Endothelial cell of umbilical vein (primary cell): ENCODE measurements around the gene TUSC2.

ENCODE experiments used
- CTCF ChIP-seq, 2 donors: IDR thresholded peaks; 1 replicate in 1 of 2; 2 replicates in 1 of 2; pipeline ENCODE4 v1.5.1; 2011; ENCODE audit warnings: low read length in 2 of 2, mild to moderate bottlenecking in 2 of 2, moderate library complexity in 2 of 2, control low read depth in 1 of 2, inconsistent platforms in 1 of 2, low read depth in 1 of 2; ENCODE audit not compliant: insufficient read depth in 1 of 2; ENCODE audit errors: extremely low read depth in 1 of 2
- EZH2 ChIP-seq: IDR thresholded peaks from 2 replicates; pipeline ENCODE4 v1.6.1; 2012; ENCODE audit warnings: borderline replicate concordance, low read depth, mild to moderate bottlenecking, moderate library complexity, low read length, inconsistent platforms; ENCODE audit not compliant: severe bottlenecking
- FOS ChIP-seq: IDR thresholded peaks from 2 replicates; pipeline ENCODE4 v1.6.1; 2011; ENCODE audit warnings: mild to moderate bottlenecking, low read length, moderate library complexity, borderline replicate concordance; ENCODE audit not compliant: insufficient read depth
- GATA2 ChIP-seq: IDR thresholded peaks from 2 replicates; pipeline ENCODE4 v1.7.0; 2011; ENCODE audit warnings: low read depth, mild to moderate bottlenecking, moderate library complexity, mixed read lengths, low read length; ENCODE audit not compliant: insufficient read length, insufficient read depth
- JUN ChIP-seq: IDR thresholded peaks from 2 replicates; pipeline ENCODE4 v1.6.1; 2011; ENCODE audit warnings: borderline replicate concordance, low read depth; ENCODE audit not compliant: insufficient read length, insufficient read depth
- MYC ChIP-seq: IDR thresholded peaks from one replicate; pipeline ENCODE4 v1.6.1; 2011; ENCODE audit warnings: mild to moderate bottlenecking, low read depth, low read length
- POLR2A ChIP-seq: IDR thresholded peaks from 2 replicates; pipeline ENCODE4 v1.6.1; 2012; ENCODE audit warnings: low read depth, mild to moderate bottlenecking, control low read depth, low read length
- POLR2AphosphoS5 ChIP-seq: IDR thresholded peaks from 2 replicates; pipeline ENCODE4 v1.6.1; 2012; ENCODE audit warnings: low read depth, mild to moderate bottlenecking, control low read depth, low read length, moderate library complexity; ENCODE audit not compliant: insufficient read depth

GRCh38 chr3:50355829-50356552 is 28.0 kb upstream of the TUSC2 start:
- TF ChIP-seq POLR2A (no peak), CTCF (IDR thresholded peaks at IDR 0.05; ENCODE audit: extremely low read depth in 1 of 2, insufficient read depth in 1 of 2, low read depth in 1 of 2, low read length in 2 of 2) (no peak), POLR2AphosphoS5 (no peak), JUN (no peak), FOS (no peak), EZH2 (no peak), MYC (no peak), GATA2 (no peak)
